ENCODE data around the gene CD200R1.

CD200R1 gene

DNA sequence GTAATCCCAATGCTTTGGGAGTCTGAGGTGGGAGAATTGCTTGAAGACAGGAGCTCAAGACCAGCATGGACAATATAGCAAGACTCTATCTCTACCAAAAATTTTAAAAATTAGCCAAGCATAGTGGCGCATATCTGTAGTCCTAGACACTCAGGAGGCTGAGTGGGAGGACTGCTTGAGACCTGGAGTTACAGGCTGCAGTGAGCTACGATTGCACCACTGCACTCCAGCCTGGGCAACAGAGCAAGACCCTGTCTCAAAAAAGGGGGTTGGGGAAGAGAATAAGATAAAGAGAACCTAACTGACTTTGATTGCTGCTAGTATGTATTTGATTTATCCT, 755 bp downstream of the CD200R1 start (continued):
- TF ChIP-seq GLIS2 (tag by site-specific recombination; IDR thresholded peaks at IDR 0.05) (no peak), ZNF549 (tag by site-specific recombination; IDR thresholded peaks at IDR 0.05) (no peak)
- TF ChIP-seq, protein P1, sequence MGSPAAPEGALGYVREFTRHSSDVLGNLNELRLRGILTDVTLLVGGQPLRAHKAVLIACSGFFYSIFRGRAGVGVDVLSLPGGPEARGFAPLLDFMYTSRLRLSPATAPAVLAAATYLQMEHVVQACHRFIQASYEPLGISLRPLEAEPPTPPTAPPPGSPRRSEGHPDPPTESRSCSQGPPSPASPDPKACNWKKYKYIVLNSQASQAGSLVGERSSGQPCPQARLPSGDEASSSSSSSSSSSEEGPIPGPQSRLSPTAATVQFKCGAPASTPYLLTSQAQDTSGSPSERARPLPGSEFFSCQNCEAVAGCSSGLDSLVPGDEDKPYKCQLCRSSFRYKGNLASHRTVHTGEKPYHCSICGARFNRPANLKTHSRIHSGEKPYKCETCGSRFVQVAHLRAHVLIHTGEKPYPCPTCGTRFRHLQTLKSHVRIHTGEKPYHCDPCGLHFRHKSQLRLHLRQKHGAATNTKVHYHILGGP (tag by site-specific recombination; IDR thresholded peaks at IDR 0.05): no peak
- TF ChIP-seq, protein P2, sequence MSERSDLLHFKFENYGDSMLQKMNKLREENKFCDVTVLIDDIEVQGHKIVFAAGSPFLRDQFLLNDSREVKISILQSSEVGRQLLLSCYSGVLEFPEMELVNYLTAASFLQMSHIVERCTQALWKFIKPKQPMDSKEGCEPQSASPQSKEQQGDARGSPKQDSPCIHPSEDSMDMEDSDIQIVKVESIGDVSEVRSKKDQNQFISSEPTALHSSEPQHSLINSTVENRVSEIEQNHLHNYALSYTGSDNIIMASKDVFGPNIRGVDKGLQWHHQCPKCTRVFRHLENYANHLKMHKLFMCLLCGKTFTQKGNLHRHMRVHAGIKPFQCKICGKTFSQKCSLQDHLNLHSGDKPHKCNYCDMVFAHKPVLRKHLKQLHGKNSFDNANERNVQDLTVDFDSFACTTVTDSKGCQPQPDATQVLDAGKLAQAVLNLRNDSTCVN (tag by site-specific recombination; optimal IDR thresholded peaks at IDR 0.05): no peak

DNA sequence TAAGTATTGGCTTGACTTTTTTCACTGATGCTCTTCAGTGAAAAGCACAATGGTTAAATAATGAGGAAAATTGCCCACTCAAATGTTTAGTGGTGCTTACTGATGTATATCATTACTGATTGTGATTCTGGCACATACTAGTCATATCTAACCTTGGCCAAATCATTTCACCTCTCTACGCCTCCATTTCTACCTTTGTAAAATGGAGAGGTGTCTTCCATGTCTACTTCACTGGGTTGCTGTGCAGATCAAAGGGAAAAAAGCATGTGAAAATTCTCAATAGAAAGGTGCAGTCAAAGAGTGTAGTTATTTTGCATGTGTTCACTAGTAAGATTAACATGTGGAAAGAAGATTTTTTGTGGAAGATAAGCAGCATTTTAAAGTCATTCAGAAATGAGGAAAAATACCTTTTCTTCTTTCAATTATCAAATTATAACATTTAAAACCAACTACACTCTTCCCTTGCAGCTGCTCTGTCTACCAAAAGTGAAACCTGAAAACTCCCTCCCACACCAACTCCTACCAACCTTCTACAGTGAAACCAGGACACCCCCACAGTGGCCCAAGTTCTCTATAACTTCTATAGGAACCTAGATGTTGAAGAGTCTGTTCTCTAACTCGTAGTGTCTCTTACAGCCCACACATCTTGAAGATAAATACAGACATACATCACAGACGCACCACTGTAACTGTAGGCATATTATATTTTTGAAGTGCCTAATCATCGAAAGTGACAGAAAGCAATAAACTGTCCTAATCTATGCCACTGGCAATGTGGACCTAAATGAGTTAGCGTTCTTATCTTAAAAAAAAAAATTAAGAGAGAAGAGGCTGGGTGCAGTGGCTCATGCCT, 1.4 kb downstream of the CD200R1 start:
- POLR2A ChIA-PET: no interaction called here

DNA sequence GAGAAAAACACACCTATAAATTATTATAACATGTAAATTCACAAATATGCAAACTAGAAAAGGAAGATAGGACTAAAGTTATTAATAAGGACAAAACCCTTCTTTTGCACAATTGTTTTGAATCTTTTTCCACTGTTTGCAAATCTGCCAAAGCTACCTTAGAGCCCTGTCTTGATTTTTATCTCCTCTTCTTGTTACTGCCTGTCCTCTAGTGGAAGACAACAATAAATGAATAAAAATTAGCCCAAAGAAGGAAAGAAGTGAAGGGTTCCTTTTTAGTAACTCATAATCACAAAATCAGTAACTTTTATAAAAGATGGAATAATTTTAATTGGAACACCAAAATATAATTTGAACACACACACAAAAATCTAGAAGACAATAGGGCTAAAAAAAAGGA, 2.7 kb downstream of the CD200R1 start:
- H3K36me3 ChIP-seq (ENCODE audit: control insufficient read depth in 2 of 2, insufficient read depth in 1 of 2, low read length in 2 of 2): no peaks in the 10 kb centered on the region
- H3K4me3 ChIP-seq (ENCODE audit: low read depth, low read length): no peak overlapping the region
- ChIA-PET CTCF (interaction anchor here (0.8 to 1.3 kb wide), 2 partner anchors 237 to 316 kb away, joined by 3 to 4 read pairs; no protein-coding TSS in a partner anchor), POLR2A (no interaction called here)
- no peaks in the 10 kb centered on the region for H3K4me1 ChIP-seq (ENCODE audit: control insufficient read depth, insufficient read depth, low read length)
- H3K27ac ChIP-seq (ENCODE audit: extremely low read depth, low read depth, low read length): no peak overlapping the region
- H3K9me3 ChIP-seq (ENCODE audit: control insufficient read depth, insufficient read depth, low read depth, low read length): no peaks in the 10 kb centered on the region
- no peak for TF ChIP-seq ZNF747 (tag by site-specific recombination; IDR thresholded peaks at IDR 0.05)
- TF ChIP-seq KLF8 (tag by site-specific recombination; IDR thresholded peaks at IDR 0.05): no peak
- TF ChIP-seq ZFHX2 (tag by site-specific recombination; conservative IDR thresholded peaks at IDR 0.05): no peak
- TF ChIP-seq ZNF2 (tag by site-specific recombination; IDR thresholded peaks at IDR 0.05): no peak
- TF ChIP-seq ZNF555 (tag by site-specific recombination; conservative IDR thresholded peaks at IDR 0.05): no peak
- TF ChIP-seq ZNF558 (tag by site-specific recombination; IDR thresholded peaks at IDR 0.05): no peak
- no peak for TF ChIP-seq EGR2 (tag by site-specific recombination; IDR thresholded peaks at IDR 0.05; ENCODE audit: low read depth)
- no peak for TF ChIP-seq ZNF146 (tag by site-specific recombination; IDR thresholded peaks at IDR 0.05)
- TF ChIP-seq, protein P3, sequence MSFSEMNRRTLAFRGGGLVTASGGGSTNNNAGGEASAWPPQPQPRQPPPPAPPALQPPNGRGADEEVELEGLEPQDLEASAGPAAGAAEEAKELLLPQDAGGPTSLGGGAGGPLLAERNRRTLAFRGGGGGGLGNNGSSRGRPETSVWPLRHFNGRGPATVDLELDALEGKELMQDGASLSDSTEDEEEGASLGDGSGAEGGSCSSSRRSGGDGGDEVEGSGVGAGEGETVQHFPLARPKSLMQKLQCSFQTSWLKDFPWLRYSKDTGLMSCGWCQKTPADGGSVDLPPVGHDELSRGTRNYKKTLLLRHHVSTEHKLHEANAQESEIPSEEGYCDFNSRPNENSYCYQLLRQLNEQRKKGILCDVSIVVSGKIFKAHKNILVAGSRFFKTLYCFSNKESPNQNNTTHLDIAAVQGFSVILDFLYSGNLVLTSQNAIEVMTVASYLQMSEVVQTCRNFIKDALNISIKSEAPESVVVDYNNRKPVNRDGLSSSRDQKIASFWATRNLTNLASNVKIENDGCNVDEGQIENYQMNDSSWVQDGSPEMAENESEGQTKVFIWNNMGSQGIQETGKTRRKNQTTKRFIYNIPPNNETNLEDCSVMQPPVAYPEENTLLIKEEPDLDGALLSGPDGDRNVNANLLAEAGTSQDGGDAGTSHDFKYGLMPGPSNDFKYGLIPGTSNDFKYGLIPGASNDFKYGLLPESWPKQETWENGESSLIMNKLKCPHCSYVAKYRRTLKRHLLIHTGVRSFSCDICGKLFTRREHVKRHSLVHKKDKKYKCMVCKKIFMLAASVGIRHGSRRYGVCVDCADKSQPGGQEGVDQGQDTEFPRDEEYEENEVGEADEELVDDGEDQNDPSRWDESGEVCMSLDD (tag by site-specific recombination; IDR thresholded peaks at IDR 0.05): no peak
- TF ChIP-seq ZNF211 (tag by site-specific recombination; IDR thresholded peaks at IDR 0.05; ENCODE audit: low read depth): no peak

More for the DNA sequence above, 1.4 kb downstream of the CD200R1 start:
- Histone ChIP-seq H3K9me3 (ENCODE audit: control insufficient read depth, insufficient read depth, low read depth, low read length) (no peaks in the 10 kb centered on the region), H3K36me3 (ENCODE audit: control insufficient read depth in 2 of 2, insufficient read depth in 1 of 2, low read length in 2 of 2) (no peaks in the 10 kb centered on the region), H3K27ac (ENCODE audit: extremely low read depth, low read depth, low read length) (no peak overlapping the region), H3K4me3 (ENCODE audit: low read depth, low read length) (no peak overlapping the region), H3K4me1 (ENCODE audit: control insufficient read depth, insufficient read depth, low read length) (no peaks in the 10 kb centered on the region)
- CTCF ChIA-PET: interaction anchor here (0.7 to 1.3 kb wide), 3 partner anchors 85 to 314 kb away, joined by 3 read pairs; no protein-coding TSS in a partner anchor
- no peak for TF ChIP-seq ZNF155 (tag by site-specific recombination; IDR thresholded peaks at IDR 0.05)
- no peak for TF ChIP-seq ZNF133 (tag by site-specific recombination; IDR thresholded peaks at IDR 0.05)
- no peak for TF ChIP-seq ZNF629 (tag by site-specific recombination; IDR thresholded peaks at IDR 0.05)
- no peak for TF ChIP-seq GLIS1 (tag by site-specific recombination; IDR thresholded peaks at IDR 0.05)
- TF ChIP-seq ZNF473 (tag by site-specific recombination; IDR thresholded peaks at IDR 0.05): no peak
- no peak for TF ChIP-seq ZNF843 (tag by site-specific recombination; IDR thresholded peaks at IDR 0.05)
- TF ChIP-seq ZFHX2 (tag by site-specific recombination; conservative IDR thresholded peaks at IDR 0.05): peak; percentile 53; the same call in 1 of the 2 replicates
- TF ChIP-seq ZNF169 (tag by site-specific recombination; IDR thresholded peaks at IDR 0.05): no peak
- no peak for TF ChIP-seq ZBTB7A (tag by site-specific recombination; IDR thresholded peaks at IDR 0.05; ENCODE audit: low read depth)
- no peak for TF ChIP-seq ZBTB17 (tag by site-specific recombination; IDR thresholded peaks at IDR 0.05)
- TF ChIP-seq ZNF549 (tag by site-specific recombination; IDR thresholded peaks at IDR 0.05): no peak
- no peak for TF ChIP-seq ZNF707 (tag by site-specific recombination; IDR thresholded peaks at IDR 0.05)
- TF ChIP-seq EGR2 (tag by site-specific recombination; IDR thresholded peaks at IDR 0.05; ENCODE audit: low read depth): peak; percentile 68
- TF ChIP-seq ZNF24 (tag by site-specific recombination; IDR thresholded peaks at IDR 0.05): no peak
